ENCODE measurements around the gene XPC.
"Not testable (repeated sequence)": the region's sequence is repeated elsewhere in the genome, so short reads cannot be mapped to it uniquely, and the experiment has no call there.

Gene XPC

DNA sequence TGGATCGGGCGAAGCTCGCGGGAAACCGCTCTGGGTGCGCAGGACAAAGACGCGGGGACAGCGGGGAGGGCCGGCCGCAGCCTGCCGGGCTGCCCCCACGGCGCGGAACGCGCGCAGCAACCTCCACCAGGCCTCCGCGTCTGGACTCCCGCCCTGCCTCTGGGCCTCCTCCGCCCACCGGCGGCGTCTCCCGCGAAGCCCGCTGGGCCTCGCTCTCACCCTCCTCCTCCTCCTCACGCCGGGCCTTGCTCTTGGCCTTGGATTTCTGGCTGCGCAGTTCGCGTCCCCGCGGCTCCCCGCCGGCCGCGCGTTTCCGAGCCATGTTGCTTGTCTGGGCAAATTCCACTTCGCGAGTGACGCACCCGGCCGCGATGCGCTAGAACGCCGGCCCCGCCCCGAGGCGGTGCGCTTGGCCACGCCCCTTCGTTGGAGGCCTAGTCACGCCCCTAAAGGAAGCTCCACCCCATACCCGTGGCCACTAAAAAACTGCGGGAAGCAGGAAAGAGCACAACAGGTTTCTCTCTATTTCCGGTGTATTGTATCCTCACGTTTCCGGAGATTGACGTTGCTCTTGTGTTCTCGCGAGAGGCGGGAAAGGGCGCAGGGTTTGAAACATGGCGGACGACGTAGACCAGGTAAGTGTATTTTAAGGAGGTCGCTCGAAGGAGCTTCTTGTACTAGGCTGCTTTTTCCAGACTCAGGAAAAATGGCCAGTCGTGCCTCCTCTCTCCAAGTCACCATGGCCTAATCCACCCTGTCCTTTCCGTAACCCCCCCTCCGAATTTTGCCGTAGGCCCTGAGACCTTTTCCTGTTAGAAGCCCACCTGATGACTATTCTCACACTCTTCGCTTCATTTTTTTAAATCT is at the start of gene XPC, which contains the start of gene LSM3:
TSS of gene XPC (minus strand) at position 355 of the 867 bp plus-strand sequence. CDS start at position 322, 33 bp downstream.
TSS of gene LSM3 (plus strand) at position 571 of the 867 bp plus-strand sequence. CDS start at position 615, 44 bp downstream.
- TF ChIP-seq, protein P1, sequence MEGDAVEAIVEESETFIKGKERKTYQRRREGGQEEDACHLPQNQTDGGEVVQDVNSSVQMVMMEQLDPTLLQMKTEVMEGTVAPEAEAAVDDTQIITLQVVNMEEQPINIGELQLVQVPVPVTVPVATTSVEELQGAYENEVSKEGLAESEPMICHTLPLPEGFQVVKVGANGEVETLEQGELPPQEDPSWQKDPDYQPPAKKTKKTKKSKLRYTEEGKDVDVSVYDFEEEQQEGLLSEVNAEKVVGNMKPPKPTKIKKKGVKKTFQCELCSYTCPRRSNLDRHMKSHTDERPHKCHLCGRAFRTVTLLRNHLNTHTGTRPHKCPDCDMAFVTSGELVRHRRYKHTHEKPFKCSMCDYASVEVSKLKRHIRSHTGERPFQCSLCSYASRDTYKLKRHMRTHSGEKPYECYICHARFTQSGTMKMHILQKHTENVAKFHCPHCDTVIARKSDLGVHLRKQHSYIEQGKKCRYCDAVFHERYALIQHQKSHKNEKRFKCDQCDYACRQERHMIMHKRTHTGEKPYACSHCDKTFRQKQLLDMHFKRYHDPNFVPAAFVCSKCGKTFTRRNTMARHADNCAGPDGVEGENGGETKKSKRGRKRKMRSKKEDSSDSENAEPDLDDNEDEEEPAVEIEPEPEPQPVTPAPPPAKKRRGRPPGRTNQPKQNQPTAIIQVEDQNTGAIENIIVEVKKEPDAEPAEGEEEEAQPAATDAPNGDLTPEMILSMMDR (conservative IDR thresholded peaks at IDR 0.05; ENCODE audit: low read depth, low read length) = no peak
- peak within 1 kb of the TSS; percentile 88 for H3K4me3 ChIP-seq (ENCODE audit: low read length)
- peak; percentile 93 for DNase-seq (ENCODE audit: low read depth)

DNA sequence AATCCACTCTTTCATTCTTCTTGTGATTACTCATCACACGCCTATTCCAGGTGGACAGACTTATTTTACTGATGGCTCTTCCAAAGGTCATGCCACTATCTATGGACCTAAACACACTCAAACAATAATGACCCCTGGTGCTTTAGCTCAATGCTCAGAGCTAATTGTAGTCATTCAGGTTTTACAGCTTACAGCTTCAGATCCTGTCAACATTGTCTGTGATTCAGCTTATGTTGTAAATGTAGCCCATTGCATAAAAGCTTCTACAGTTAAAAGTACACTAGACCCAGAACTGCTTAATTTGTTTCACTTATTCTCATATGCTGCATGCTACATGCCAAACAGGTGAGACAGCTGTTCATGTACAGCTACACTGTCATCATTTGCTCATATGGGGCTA is 49.5 kb upstream of the XPC start:
- no peak for DNase-seq (ENCODE audit: low read depth)
- H3K4me3 ChIP-seq (ENCODE audit: low read length) = no peak overlapping the region
- TF ChIP-seq, protein P1 (conservative IDR thresholded peaks at IDR 0.05; ENCODE audit: low read depth, low read length) = no peak

DNA sequence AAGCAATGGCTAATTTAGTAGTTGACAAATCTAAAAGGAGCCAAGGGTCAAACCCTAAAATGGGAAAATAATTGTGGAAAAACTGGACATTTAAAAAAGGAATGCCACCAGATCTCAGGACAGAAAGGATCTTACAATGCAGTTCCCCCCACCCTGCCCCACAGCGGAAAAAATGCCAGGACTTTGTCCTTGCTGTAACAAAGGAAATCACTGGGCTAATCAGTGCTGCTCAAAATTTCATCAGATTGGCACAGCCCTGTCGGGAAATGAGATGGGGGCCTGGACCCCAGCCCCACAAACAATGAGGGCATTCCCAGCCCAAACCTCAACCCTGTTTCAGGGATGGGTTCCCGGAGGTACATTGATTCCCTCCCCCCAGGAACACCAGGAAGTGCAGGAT is 48.0 kb upstream of the XPC start:
- H3K4me3 ChIP-seq (ENCODE audit: low read length); DNase-seq (ENCODE audit: low read depth): not testable (repeated sequence)

DNA sequence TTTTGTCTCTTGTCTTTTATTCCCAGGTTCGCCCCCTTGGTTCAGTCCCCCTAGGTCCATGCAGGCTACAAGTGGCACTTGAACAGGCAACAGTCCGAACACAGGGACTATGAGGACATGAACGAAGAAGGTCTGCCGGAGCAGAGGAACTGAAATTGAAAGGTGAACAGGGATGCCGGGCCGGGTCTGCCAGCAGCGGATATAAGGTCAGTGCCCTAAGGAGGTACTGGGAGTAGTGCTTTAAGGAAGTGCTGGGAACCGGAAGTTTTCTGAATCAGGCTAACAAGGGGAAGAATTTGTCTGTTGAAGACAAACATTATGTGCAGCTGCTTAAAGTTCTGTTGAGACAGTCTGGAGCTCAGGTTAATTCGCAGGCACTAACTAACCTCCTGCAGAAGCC is 47.0 kb upstream of the XPC start:
- TF ChIP-seq, protein P1 (conservative IDR thresholded peaks at IDR 0.05; ENCODE audit: low read depth, low read length) = no peak
- DNase-seq (ENCODE audit: low read depth) = no peak
- H3K4me3 ChIP-seq (ENCODE audit: low read length) = no peak overlapping the region

GRCh38 chr3:14224895-14225294 is 46.5 kb upstream of the XPC start:
- no peak for DNase-seq (ENCODE audit: low read depth)
- TF ChIP-seq, protein P1 (conservative IDR thresholded peaks at IDR 0.05; ENCODE audit: low read depth, low read length) = no peak
- no peak overlapping the region for H3K4me3 ChIP-seq (ENCODE audit: low read length)

GRCh38 chr3:14223595-14223994 is 45.2 kb upstream of the XPC start:
- H3K4me3 ChIP-seq (ENCODE audit: low read length) = no peak overlapping the region
- no peak for DNase-seq (ENCODE audit: low read depth)
- TF ChIP-seq, protein P1 (conservative IDR thresholded peaks at IDR 0.05; ENCODE audit: low read depth, low read length) = no peak

GRCh38 chr3:14222900-14223594 is 44.6 kb upstream of the XPC start:
- TF ChIP-seq, protein P1 (conservative IDR thresholded peaks at IDR 0.05; ENCODE audit: low read depth, low read length) = no peak
- DNase-seq (ENCODE audit: low read depth) = no peak

More at GRCh38 chr3:14222900-14223594, 44.6 kb upstream of the XPC start:
- H3K4me3 ChIP-seq (ENCODE audit: low read length) = no peak overlapping the region

Measured in retinal pigment epithelial cell (primary cell).